H9 (cell line): ENCODE data around the gene NACC2. TPM values are rescaled to one million over a fixed set of nuclear protein-coding genes. Genes with fewer than 3 reads are reported as not detected.

Experiments used
- DNase-seq: peaks from one replicate; pipeline ENCODE4 v3.0.0-alpha.2; 2017
- H2AFZ ChIP-seq: one replicate; pipeline ENCODE4 v1.6.1; 2013; ENCODE audit warnings: mild to moderate bottlenecking, low read length, control low read depth, moderate library complexity
- H2AK5ac ChIP-seq: 2 replicates; pipeline ENCODE4 v1.6.1; 2013; ENCODE audit warnings: low read length, control low read depth, mixed read lengths; ENCODE audit not compliant: insufficient read length
- H2BK120ac ChIP-seq: one replicate; pipeline ENCODE4 v1.6.1; 2013; ENCODE audit warnings: low read depth, mild to moderate bottlenecking, low read length, control low read depth, inconsistent platforms; ENCODE audit not compliant: poor library complexity, severe bottlenecking
- H2BK12ac ChIP-seq: 2 replicates; pipeline ENCODE4 v1.6.1; 2013; ENCODE audit warnings: low read length, control low read depth, mixed read lengths, low read depth; ENCODE audit not compliant: insufficient read length
- H2BK15ac ChIP-seq: 2 replicates; pipeline ENCODE4 v1.6.1; 2013; ENCODE audit warnings: low read depth, low read length, control low read depth
- H2BK20ac ChIP-seq: one replicate; pipeline ENCODE4 v1.6.1; 2013; ENCODE audit warnings: low read depth, mild to moderate bottlenecking, low read length, control low read depth, inconsistent platforms; ENCODE audit not compliant: poor library complexity, severe bottlenecking
- H2BK5ac ChIP-seq: 2 replicates; pipeline ENCODE4 v1.6.1; 2013; ENCODE audit warnings: low read length, control low read depth, mixed read lengths; ENCODE audit not compliant: insufficient read length
- H3K14ac ChIP-seq: 2 replicates; pipeline ENCODE4 v1.6.1; 2013; ENCODE audit warnings: low read length, control low read depth; ENCODE audit not compliant: insufficient read depth
- H3K18ac ChIP-seq: 2 replicates; pipeline ENCODE4 v1.6.1; 2013; ENCODE audit warnings: low read depth, mild to moderate bottlenecking, mixed read lengths, low read length, control low read depth; ENCODE audit not compliant: insufficient read length
- H3K23ac ChIP-seq: 2 replicates; pipeline ENCODE4 v1.6.1; 2013; ENCODE audit warnings: low read length, control low read depth, mixed read lengths, low read depth; ENCODE audit not compliant: insufficient read length
- H3K23me2 ChIP-seq: 2 replicates; pipeline ENCODE4 v1.6.1; 2013; ENCODE audit warnings: low read depth, mild to moderate bottlenecking, mixed read lengths, low read length, control low read depth; ENCODE audit not compliant: insufficient read length, poor library complexity, severe bottlenecking
- H3K27ac ChIP-seq: 2 replicates; pipeline ENCODE4 v1.5.1; 2013; ENCODE audit warnings: low read length, control low read depth, mixed read lengths, low read depth; ENCODE audit not compliant: insufficient read length
- H3K27me3 ChIP-seq: 2 replicates; pipeline ENCODE4 v1.6.1; 2013; ENCODE audit warnings: low read length, control low read depth, inconsistent platforms; ENCODE audit not compliant: insufficient read depth
- H3K4ac ChIP-seq: 2 replicates; pipeline ENCODE4 v1.6.1; 2013; ENCODE audit warnings: low read depth, mild to moderate bottlenecking, control low read depth, inconsistent platforms, low read length, moderate library complexity
- H3K4me1 ChIP-seq: 2 replicates; pipeline ENCODE4 v1.6.1; 2013; ENCODE audit warnings: low read length, control low read depth, inconsistent platforms; ENCODE audit not compliant: insufficient read depth
- H3K4me2 ChIP-seq: 2 replicates; pipeline ENCODE4 v1.6.1; 2013; ENCODE audit warnings: low read length, control low read depth, mixed read lengths; ENCODE audit not compliant: insufficient read length, insufficient read depth
- H3K56ac ChIP-seq: 2 replicates; pipeline ENCODE4 v1.6.1; 2013; ENCODE audit warnings: low read depth, mild to moderate bottlenecking, mixed read lengths, low read length, control low read depth; ENCODE audit not compliant: insufficient read length
- H3K79me1 ChIP-seq: 2 replicates; pipeline ENCODE4 v1.6.1; 2013; ENCODE audit warnings: low read depth, mild to moderate bottlenecking, moderate library complexity, low read length, control low read depth, inconsistent platforms; ENCODE audit not compliant: insufficient read depth, poor library complexity, severe bottlenecking
- H3K79me2 ChIP-seq: 2 replicates; pipeline ENCODE4 v1.6.1; 2013; ENCODE audit warnings: low read length, control low read depth, inconsistent platforms; ENCODE audit not compliant: insufficient read depth
- H3K9ac ChIP-seq: 2 replicates; pipeline ENCODE4 v1.6.1; 2013; ENCODE audit warnings: low read length, control low read depth, mixed read lengths; ENCODE audit not compliant: insufficient read length; ENCODE audit errors: extremely low read depth
- H3K9me3 ChIP-seq: one replicate; pipeline ENCODE4 v1.6.1; 2013; ENCODE audit warnings: low read depth, low read length, inconsistent platforms; ENCODE audit not compliant: control insufficient read depth
- H3T11ph ChIP-seq: one replicate; pipeline ENCODE4 v1.6.1; 2013; ENCODE audit warnings: mild to moderate bottlenecking, low read length, control low read depth, inconsistent platforms
- H4K20me1 ChIP-seq: one replicate; pipeline ENCODE4 v1.6.1; 2013; ENCODE audit not compliant: control insufficient read depth, insufficient read length, insufficient read depth
- H4K5ac ChIP-seq: 2 replicates; pipeline ENCODE4 v1.6.1; 2013; ENCODE audit warnings: low read depth, mild to moderate bottlenecking, mixed read lengths, low read length, control low read depth; ENCODE audit not compliant: insufficient read length
- H4K8ac ChIP-seq: replicated peaks from 2 replicates; pipeline ENCODE4 v1.6.1; 2013; ENCODE audit warnings: low read length, control low read depth, mixed read lengths, low read depth; ENCODE audit not compliant: insufficient read length
- H4K91ac ChIP-seq: 2 replicates; pipeline ENCODE4 v1.6.1; 2013; ENCODE audit warnings: low read depth, mild to moderate bottlenecking, moderate library complexity, mixed read lengths, low read length, control low read depth; ENCODE audit not compliant: insufficient read length
- H3K27ac Mint-ChIP-seq, 3 experiments: 2 replicates in 2 of 3; 3 replicates in 1 of 3; pipeline ENCODE4 v1.8.0; 2020 to 2021; ENCODE audit warnings: mixed read lengths in 3 of 3, mild to moderate bottlenecking in 1 of 3, moderate library complexity in 1 of 3
- H3K27me3 Mint-ChIP-seq: 2 replicates; pipeline ENCODE4 v1.8.0; 2021; ENCODE audit warnings: low read depth, mild to moderate bottlenecking, moderate library complexity, mixed read lengths
- H3K36me3 Mint-ChIP-seq, 3 experiments: 2 replicates in 2 of 3; 3 replicates in 1 of 3; pipeline ENCODE4 v1.8.0; 2020 to 2021; ENCODE audit warnings: low read depth in 3 of 3, mixed read lengths in 3 of 3; ENCODE audit not compliant: insufficient read depth in 1 of 3
- H3K4me1 Mint-ChIP-seq, 2 experiments: 2 replicates each; pipeline ENCODE4 v1.8.0; 2020; ENCODE audit warnings: mixed read lengths in 2 of 2
- H3K4me3 Mint-ChIP-seq, 2 experiments: 2 replicates in 1 of 2; 3 replicates in 1 of 2; pipeline ENCODE4 v1.8.0; 2020 to 2021; ENCODE audit warnings: mild to moderate bottlenecking in 2 of 2, mixed read lengths in 2 of 2, moderate library complexity in 1 of 2
- H3K9me3 Mint-ChIP-seq, 2 experiments: 2 replicates in 1 of 2; 3 replicates in 1 of 2; pipeline ENCODE4 v1.8.0; 2020; ENCODE audit warnings: mild to moderate bottlenecking in 2 of 2, mixed read lengths in 2 of 2, moderate library complexity in 1 of 2
- CTCF ChIP-seq: fragments of 200-600 bp; sonication (generic); conservative IDR thresholded peaks from 3 replicates; pipeline ENCODE4 v1.8.0; 2021; ENCODE audit warnings: antibody characterized with exemption, mild to moderate bottlenecking
- WGBS: extraction: QIAGEN DNeasy Blood & Tissue Kit; methylation state at CpG from one replicate; pipeline ENCODE4 v1.1.7; 2013; ENCODE audit warnings: missing lambda C conversion rate, low lambda C conversion rate, mixed read lengths; ENCODE audit not compliant: insufficient read length; ENCODE audit errors: extremely low coverage; 5-methylcytosine and 5-hydroxymethylcytosine counted together
- total RNA-seq: library from RNA; stranded (reverse); gene quantifications from 2 replicates; pipeline ENCODE4 v1.2.1, GENCODE V29; 2021

NACC2 gene
- total RNA-seq, 1 experiment from 2014 or later: 11.5 TPM

DNA sequence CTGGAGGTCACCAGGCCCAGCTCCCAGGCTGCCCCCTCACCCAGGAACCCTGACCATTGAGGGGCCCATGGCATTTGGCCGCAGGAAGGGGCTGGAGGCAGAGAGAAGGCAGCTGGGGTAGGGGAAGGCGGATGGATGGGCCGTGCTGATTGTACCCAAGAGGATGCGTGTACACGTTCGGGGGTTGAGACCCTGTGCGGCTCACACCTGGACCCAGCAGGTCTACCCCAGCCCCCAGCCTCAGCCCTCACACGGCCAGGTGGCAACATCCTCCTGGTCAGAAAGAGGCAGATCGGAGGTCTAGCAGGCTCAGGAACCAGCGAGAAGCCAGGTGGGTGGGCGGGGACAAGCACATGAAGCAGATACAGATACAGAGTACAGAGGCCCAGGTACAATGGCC, 33.7 kb downstream of the NACC2 start:
- Histone ChIP-seq H4K20me1 (no peaks in the 10 kb centered on the region), H3K23me2 (no peaks in the 10 kb centered on the region), H3K14ac (no peak overlapping the region; the same call in 1 of the 2 replicates), H2BK120ac (no peak overlapping the region), H2AFZ (no peak overlapping the region), H3K79me1 (no peaks in the 10 kb centered on the region), H2AK5ac (no peak overlapping the region), H3K4me1 (no peaks in the 10 kb centered on the region), H3K27ac (no peak overlapping the region), H3K4me2 (no peak overlapping the region), H4K91ac (no peak overlapping the region), H3K79me2 (no peaks in the 10 kb centered on the region), H3K9me3 (no peaks in the 10 kb centered on the region), H2BK5ac (no peak overlapping the region), H3K18ac (no peak overlapping the region), H2BK15ac (no peak overlapping the region), H3K4ac (no peak overlapping the region), H3K9ac (no peak overlapping the region), H3T11ph (no peak overlapping the region), H3K56ac (no peak overlapping the region), H4K5ac (no peak overlapping the region), H2BK20ac (no peak overlapping the region), H2BK12ac (no peak overlapping the region), H4K8ac (no peak overlapping the region), H3K27me3 (no peaks in the 10 kb centered on the region), H3K23ac (no peak overlapping the region)
- no peak for DNase-seq
- no peak for TF ChIP-seq CTCF
- Mint-ChIP-seq H3K4me3 (no peak overlapping the region), H3K27me3 (no peaks in the 10 kb centered on the region), H3K36me3 (no peaks in the 10 kb centered on the region), H3K27ac (peak overlapping the region in 1 of 3 experiments; percentile 59; a peak in 1 of 7 replicates), H3K4me1 (peaks cover 16 to 18% of the 10 kb centered on the region in 2 experiments), H3K9me3 (no peaks in the 10 kb centered on the region)
- no CpG with 5 or more reads among the region's 11 CpGs for WGBS
